Measurements from ENCODE around the gene ARHGAP8. TPM values are rescaled to one million over a fixed set of nuclear protein-coding genes. Genes with fewer than 3 reads are reported as not detected.

The ARHGAP8 gene
- total RNA-seq, 1 donor from 2014 or later, result 2.8 TPM

DNA sequence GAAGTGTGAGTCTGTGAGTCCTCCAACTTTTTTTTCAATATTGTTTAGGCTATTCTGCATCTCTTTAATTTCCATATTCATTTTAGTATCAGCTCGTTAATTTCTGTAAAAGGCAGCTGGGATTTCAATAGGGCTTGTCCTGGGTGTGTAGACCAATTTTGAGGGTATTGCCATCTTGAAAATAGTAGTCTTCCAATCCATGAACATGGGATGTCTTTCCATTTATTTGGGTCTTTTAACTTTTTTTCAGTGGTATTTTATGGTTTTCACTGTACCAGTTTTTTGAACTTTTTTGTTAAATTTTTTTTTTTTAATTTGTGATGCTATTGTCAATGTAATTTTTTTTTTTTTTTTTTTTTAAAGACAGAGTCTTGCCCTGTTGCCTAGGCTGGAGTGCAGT, 79.5 kb downstream of the ARHGAP8 start:
- no peak for TF ChIP-seq EZH2 (IDR thresholded peaks at IDR 0.05; ENCODE audit: insufficient read depth, low read length)
- TF ChIP-seq, protein P1, sequence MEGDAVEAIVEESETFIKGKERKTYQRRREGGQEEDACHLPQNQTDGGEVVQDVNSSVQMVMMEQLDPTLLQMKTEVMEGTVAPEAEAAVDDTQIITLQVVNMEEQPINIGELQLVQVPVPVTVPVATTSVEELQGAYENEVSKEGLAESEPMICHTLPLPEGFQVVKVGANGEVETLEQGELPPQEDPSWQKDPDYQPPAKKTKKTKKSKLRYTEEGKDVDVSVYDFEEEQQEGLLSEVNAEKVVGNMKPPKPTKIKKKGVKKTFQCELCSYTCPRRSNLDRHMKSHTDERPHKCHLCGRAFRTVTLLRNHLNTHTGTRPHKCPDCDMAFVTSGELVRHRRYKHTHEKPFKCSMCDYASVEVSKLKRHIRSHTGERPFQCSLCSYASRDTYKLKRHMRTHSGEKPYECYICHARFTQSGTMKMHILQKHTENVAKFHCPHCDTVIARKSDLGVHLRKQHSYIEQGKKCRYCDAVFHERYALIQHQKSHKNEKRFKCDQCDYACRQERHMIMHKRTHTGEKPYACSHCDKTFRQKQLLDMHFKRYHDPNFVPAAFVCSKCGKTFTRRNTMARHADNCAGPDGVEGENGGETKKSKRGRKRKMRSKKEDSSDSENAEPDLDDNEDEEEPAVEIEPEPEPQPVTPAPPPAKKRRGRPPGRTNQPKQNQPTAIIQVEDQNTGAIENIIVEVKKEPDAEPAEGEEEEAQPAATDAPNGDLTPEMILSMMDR (IDR thresholded peaks at IDR 0.05; ENCODE audit: insufficient read depth, low read depth, low read length), result no peak
- no peaks in the 10 kb centered on the region for H3K9me3 Mint-ChIP-seq (ENCODE audit: unreplicated experiment)
- H3K4me3 ChIP-seq (ENCODE audit: insufficient read depth, low read depth, low read length), result no peak overlapping the region
- no peaks in the 10 kb centered on the region for H3K4me1 Mint-ChIP-seq (ENCODE audit: low read depth, unreplicated experiment)
- no peak overlapping the region for H3K27ac ChIP-seq (ENCODE audit: low read depth, low read length)
- no peaks in the 10 kb centered on the region for H3K36me3 ChIP-seq (ENCODE audit: insufficient read depth, low read length)
- peaks cover 6% of the 10 kb centered on the region for H3K9me3 ChIP-seq (ENCODE audit: insufficient read depth, low read depth, low read length)
- FAIRE-seq (no peak), DNase-seq (ENCODE audit: low read depth) (no peak)
- no peak overlapping the region for H3K4me2 ChIP-seq (ENCODE audit: low read length)
- H3K27me3 Mint-ChIP-seq (ENCODE audit: low read depth, unreplicated experiment), result no peaks in the 10 kb centered on the region
- H3K4me1 ChIP-seq (ENCODE audit: insufficient read depth, low read length), result no peaks in the 10 kb centered on the region
- peaks cover 1% of the 10 kb centered on the region for H3K36me3 Mint-ChIP-seq (ENCODE audit: low read depth, unreplicated experiment)
- no peak overlapping the region for H3K27ac Mint-ChIP-seq (ENCODE audit: unreplicated experiment)
- H2AFZ ChIP-seq (ENCODE audit: low read depth, low read length), result no peak overlapping the region
- peaks cover 3% of the 10 kb centered on the region for H3K27me3 ChIP-seq (ENCODE audit: insufficient read depth, low read length)
- H3K4me3 Mint-ChIP-seq (ENCODE audit: unreplicated experiment), result no peak overlapping the region
- H3K9ac ChIP-seq (ENCODE audit: low read length), result no peak overlapping the region
- H4K20me1 ChIP-seq (ENCODE audit: insufficient read depth, low read length), result no peaks in the 10 kb centered on the region
- H3K79me2 ChIP-seq (ENCODE audit: insufficient read depth, low read length), result no peaks in the 10 kb centered on the region

DNA sequence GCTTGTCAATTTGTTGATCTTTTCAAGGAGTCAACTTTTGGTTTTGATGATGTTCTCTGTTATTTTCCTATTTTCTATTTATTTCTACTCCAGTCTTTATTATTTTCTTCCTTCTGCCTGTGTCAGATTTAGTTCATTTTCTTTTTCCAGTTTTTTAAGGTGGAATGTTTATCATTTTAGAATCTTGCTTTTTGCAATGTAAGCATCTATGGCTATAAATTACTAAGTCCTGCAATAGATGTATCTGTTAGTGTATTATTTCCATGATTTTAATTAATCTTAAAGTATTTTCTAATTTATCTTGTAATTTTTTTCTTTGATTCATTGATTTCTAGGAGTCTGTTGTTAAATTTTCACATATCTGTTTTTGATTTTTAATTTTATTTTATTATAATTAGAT, 81.7 kb downstream of the ARHGAP8 start:
- Histone ChIP-seq H3K27me3 (ENCODE audit: insufficient read depth, low read length) (peaks cover 7% of the 10 kb centered on the region), H4K20me1 (ENCODE audit: insufficient read depth, low read length) (no peaks in the 10 kb centered on the region), H3K36me3 (ENCODE audit: insufficient read depth, low read length) (no peaks in the 10 kb centered on the region), H3K9ac (ENCODE audit: low read length) (no peak overlapping the region), H3K4me2 (ENCODE audit: low read length) (no peak overlapping the region), H3K4me3 (ENCODE audit: insufficient read depth, low read depth, low read length) (no peak overlapping the region), H3K27ac (ENCODE audit: low read depth, low read length) (no peak overlapping the region), H2AFZ (ENCODE audit: low read depth, low read length) (no peak overlapping the region), H3K9me3 (ENCODE audit: insufficient read depth, low read depth, low read length) (peaks cover 6% of the 10 kb centered on the region), H3K4me1 (ENCODE audit: insufficient read depth, low read length) (no peaks in the 10 kb centered on the region), H3K79me2 (ENCODE audit: insufficient read depth, low read length) (no peaks in the 10 kb centered on the region)
- TF ChIP-seq EZH2 (IDR thresholded peaks at IDR 0.05; ENCODE audit: insufficient read depth, low read length), result no peak
- TF ChIP-seq, protein P1 (IDR thresholded peaks at IDR 0.05; ENCODE audit: insufficient read depth, low read depth, low read length), result no peak
- Mint-ChIP-seq H3K27me3 (ENCODE audit: low read depth, unreplicated experiment) (no peaks in the 10 kb centered on the region), H3K9me3 (ENCODE audit: unreplicated experiment) (no peaks in the 10 kb centered on the region), H3K4me1 (ENCODE audit: low read depth, unreplicated experiment) (no peaks in the 10 kb centered on the region), H3K27ac (ENCODE audit: unreplicated experiment) (no peak overlapping the region), H3K36me3 (ENCODE audit: low read depth, unreplicated experiment) (no peaks in the 10 kb centered on the region), H3K4me3 (ENCODE audit: unreplicated experiment) (no peak overlapping the region)
- FAIRE-seq (no peak), DNase-seq (ENCODE audit: low read depth) (no peak)

DNA sequence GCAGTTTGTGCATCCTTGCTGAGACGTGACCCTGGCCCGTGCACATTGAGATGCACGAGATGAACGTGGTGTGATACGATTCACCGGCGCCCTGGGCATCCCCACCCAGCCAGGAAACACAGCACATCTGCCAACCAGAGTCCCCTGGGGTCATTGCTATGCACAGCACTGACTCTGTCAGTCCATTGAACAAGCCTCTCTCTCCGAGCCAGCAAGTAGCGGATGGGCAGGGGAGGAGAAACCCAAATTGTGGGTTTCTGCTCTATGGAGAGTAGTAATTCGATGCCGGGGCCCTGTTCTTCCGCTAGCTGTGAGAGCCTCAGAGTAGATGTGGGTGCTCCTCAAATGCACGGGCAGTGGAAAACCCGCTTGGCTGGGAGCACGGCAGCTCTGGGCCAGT, 85.1 kb downstream of the ARHGAP8 start:
- no peak for FAIRE-seq

More for the DNA sequence above, 85.1 kb downstream of the ARHGAP8 start:
- no peak overlapping the region for H3K4me3 Mint-ChIP-seq (ENCODE audit: unreplicated experiment)
- no peaks in the 10 kb centered on the region for H3K4me1 Mint-ChIP-seq (ENCODE audit: low read depth, unreplicated experiment)
- no peaks in the 10 kb centered on the region for H3K36me3 ChIP-seq (ENCODE audit: insufficient read depth, low read length)
- no peaks in the 10 kb centered on the region for H3K79me2 ChIP-seq (ENCODE audit: insufficient read depth, low read length)
- peaks cover 10% of the 10 kb centered on the region for H3K27me3 ChIP-seq (ENCODE audit: insufficient read depth, low read length)
- no peak overlapping the region for H3K4me3 ChIP-seq (ENCODE audit: insufficient read depth, low read depth, low read length)
- H3K27ac Mint-ChIP-seq (ENCODE audit: unreplicated experiment), result no peak overlapping the region
- peaks cover 12% of the 10 kb centered on the region for H3K27me3 Mint-ChIP-seq (ENCODE audit: low read depth, unreplicated experiment)
- TF ChIP-seq, protein P1 (IDR thresholded peaks at IDR 0.05; ENCODE audit: insufficient read depth, low read depth, low read length), result no peak
- no peak for TF ChIP-seq EZH2 (IDR thresholded peaks at IDR 0.05; ENCODE audit: insufficient read depth, low read length)
- no peaks in the 10 kb centered on the region for H3K4me1 ChIP-seq (ENCODE audit: insufficient read depth, low read length)
- DNase-seq (ENCODE audit: low read depth), result no peak
- no peaks in the 10 kb centered on the region for H3K36me3 Mint-ChIP-seq (ENCODE audit: low read depth, unreplicated experiment)
- H3K9me3 ChIP-seq (ENCODE audit: insufficient read depth, low read depth, low read length), result peaks cover 6% of the 10 kb centered on the region
- no peak overlapping the region for H3K4me2 ChIP-seq (ENCODE audit: low read length)
- no peak overlapping the region for H3K27ac ChIP-seq (ENCODE audit: low read depth, low read length)
- H3K9me3 Mint-ChIP-seq (ENCODE audit: unreplicated experiment), result no peaks in the 10 kb centered on the region
- no peak overlapping the region for H2AFZ ChIP-seq (ENCODE audit: low read depth, low read length)
- H3K9ac ChIP-seq (ENCODE audit: low read length), result no peak overlapping the region
- no peaks in the 10 kb centered on the region for H4K20me1 ChIP-seq (ENCODE audit: insufficient read depth, low read length)
